A549 treated with RU486 at 1 μM for 4 hours (cell line): ENCODE measurements around the gene TSPAN31. TPM values are rescaled to one million over a fixed set of nuclear protein-coding genes. Genes with fewer than 3 reads are reported as not detected.

ENCODE experiments used
- total RNA-seq: library from RNA; stranded (reverse); fragments of 200-300 nt; extraction: Qiagen RNA extraction; gene quantifications from 5 replicates; pipeline ENCODE4 v1.2.3, GENCODE V29; 2022; ENCODE audit warnings: low read depth

TSPAN31 gene, protein sequence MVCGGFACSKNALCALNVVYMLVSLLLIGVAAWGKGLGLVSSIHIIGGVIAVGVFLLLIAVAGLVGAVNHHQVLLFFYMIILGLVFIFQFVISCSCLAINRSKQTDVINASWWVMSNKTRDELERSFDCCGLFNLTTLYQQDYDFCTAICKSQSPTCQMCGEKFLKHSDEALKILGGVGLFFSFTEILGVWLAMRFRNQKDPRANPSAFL
- 13.2 to 21.9 TPM (median 16.0 TPM) in 5 replicates for total RNA-seq

DNA sequence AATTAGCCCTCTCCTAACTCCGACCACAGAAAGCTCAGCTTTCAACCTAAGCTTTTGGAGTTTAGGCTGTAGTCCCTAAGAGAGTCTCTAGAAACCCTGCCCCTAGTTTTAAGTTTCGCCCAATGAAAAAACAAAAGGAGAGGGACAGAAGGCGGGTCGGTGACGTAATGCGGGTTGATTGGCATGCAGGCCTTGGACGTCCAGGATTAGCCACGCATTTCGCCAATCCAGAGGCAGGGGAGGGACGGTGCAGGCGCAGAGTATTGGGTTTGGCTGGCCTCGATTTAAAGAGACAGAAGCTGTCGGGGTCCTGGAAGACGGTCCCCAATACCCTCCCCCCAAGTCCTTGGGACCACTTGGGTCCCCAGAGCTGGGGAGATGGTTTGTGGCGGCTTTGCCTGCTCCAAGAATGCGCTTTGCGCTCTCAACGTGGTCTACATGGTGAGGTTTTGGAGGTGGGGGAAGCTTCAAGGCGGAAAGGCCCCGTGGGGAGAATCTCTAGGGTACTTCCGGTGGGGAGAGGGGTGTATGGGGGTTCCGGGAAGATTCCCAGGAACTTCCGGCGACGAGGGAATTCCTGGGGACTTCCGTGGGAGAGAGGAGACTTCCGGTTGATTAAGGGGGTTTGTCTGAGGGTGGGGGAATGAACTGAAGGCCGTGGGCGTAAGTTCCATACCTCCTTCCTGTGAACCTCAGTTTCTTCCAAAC is at the start of gene TSPAN31:
Gene TSPAN31, plus strand, starts transcription at position 263 of the 708 bp plus-strand sequence. Its CDS starts 116 bp downstream, at position 379.

DNA sequence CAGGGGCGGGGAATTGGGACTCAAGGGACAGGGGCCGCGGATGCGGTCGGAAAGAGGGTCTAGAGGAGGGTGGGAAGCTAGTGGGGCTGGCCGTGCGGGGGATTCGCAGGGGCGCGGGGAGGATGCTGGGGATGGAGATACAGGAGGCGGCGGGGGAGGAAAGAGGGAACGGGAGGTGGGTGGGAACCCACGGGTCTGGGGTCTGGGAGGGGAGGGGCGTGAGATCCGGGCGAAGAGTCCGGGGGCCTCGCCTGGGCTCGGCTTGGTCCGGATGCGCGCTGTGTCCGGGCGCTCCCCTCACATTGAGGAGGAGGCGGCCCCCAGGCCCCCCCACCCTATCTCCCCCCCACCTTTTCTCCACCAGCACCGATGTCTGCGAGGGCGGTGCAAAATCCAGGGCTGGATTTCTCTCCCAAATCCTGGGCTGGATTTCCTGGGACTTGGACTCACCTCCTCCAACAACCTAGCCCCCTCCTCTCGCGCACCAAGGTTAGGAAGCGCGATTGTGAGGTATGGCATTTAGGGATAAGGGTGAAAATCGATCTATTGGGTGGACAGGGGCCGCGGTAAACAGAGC is 6.1 kb upstream of the TSPAN31 start, which contains the start of gene AGAP2:
Gene AGAP2, minus strand, starts transcription at position 82 of the 577 bp plus-strand sequence. CDS start 496 bp downstream, outside the sequence.

DNA sequence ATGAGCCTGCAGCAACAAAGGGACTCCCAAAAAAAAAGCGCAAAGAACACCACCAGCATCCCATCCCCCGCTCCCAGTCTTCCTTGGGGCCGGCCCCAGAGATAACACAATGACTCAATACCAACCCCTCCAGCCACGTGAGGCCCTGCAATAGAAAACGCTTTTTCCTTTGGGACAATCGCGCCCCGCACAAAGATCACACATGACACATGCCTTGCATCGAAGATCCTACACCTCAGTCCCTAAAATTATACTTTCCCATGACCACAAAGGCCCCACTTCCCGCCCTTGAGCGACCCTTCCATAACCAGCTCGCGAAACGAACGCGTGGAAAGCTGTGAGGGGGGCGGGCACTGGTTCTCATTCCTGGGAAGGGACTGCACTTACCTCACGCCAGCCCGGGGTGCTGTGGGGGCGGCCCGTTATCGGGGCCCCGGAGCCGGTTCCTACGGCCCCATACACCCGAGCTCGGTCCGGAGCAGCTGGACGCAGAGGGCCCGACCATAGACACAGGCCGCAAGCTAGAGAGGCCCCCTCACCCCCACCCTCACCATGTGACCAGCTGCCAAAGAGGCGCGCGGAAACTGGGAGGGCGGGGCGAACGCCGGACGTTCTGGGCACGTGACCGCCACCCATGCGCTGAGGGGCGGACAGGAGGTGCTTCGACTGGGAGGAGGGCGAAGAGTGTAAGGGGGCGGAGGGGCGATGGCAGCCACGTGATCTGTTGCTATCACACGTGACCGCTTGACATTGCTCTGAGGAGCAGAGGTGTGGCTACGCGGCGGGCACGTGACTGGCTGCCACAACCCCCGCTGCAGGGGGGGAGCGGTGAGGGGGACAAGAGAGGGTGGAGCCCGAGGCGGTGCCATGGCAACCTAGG is 7.2 kb downstream of the TSPAN31 start, which contains the start of gene CDK4:
Gene CDK4, minus strand, starts transcription at position 523 of the 880 bp plus-strand sequence. CDS start 593 bp downstream, outside the sequence.

DNA sequence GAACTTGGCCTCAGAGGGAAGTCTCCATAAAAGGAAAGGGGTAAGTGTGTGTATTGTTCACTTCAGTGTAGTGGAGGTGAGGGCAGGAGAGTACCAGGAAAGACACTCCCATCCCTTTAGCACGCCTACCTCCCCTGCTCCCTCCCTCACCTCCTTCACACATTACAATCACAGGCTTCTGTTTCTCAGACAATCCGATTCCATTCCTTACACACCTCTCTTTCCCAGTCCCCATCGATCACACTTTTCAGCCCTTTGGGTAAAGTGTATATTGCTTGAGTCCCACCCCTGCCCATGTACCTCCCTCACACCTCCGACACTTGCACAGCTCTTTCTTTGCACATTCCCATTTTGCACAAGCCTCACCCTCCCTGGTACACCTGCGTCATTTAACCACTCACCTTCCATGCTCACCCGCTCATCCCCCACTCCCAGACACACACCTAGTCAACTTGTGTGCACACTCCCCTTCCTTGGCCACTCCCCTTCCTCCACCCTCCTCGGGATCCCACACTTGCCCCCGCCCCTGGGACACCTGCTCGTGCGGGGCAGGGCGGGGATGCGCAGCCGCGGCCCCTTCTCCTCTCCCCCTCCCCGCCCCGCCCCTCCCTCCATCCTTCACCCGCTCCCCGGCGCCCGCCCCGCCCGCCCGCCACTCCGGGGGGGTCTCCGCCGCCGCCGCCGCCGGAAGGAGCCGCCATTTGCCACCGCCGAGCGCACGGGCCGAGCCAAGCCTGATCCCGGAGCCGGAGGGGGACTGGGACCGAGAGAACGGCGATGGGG is 9.8 kb downstream of the TSPAN31 start, which contains the start of gene MARCHF9:
Gene MARCHF9, plus strand, starts transcription at position 693 of the 783 bp plus-strand sequence. CDS start 426 bp downstream, outside the sequence.

DNA sequence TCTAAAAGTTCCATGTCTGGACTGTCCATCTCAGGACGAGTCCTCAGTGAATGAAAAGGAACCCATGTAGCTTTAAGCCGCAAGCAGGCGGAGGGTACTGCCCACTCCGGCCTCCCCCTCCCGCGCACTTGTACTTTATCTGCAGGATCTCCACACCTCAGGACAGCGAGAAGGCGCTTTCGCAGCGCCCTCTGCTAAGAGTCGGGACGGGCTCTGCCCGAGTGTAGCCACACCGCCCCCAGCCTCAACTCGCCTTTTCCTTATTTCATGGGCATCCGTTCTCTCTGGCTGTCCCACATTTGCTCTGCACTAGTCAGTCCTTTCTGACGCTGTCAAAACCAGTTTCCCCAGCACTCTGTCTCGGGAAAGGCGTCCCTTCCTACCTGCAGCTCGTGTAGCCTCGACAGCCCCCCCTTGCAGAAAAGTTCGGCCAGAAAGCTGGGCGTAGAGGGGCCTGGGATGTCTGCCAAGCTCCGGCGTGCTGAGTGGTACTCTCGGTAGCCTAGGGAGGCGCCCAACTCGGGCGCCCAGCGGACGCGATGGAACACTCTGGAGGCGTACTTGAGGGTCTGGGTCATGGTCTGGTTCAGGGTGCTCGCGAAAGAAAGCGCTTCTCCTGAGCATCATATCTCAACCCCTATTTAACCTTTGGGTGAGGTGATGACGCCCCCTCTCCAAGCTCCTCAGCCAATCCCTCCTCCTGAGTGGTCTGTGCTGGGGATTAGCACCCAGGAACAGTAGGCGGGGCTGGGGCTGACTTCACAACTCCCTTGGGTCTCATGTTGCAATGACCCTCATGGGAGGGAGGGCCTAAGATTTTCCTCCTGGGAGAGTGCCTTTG is 21.8 kb downstream of the TSPAN31 start, which contains the start of gene CYP27B1:
Gene CYP27B1, minus strand, starts transcription at position 615 of the 841 bp plus-strand sequence. Its CDS starts 37 bp downstream, at position 578.

DNA sequence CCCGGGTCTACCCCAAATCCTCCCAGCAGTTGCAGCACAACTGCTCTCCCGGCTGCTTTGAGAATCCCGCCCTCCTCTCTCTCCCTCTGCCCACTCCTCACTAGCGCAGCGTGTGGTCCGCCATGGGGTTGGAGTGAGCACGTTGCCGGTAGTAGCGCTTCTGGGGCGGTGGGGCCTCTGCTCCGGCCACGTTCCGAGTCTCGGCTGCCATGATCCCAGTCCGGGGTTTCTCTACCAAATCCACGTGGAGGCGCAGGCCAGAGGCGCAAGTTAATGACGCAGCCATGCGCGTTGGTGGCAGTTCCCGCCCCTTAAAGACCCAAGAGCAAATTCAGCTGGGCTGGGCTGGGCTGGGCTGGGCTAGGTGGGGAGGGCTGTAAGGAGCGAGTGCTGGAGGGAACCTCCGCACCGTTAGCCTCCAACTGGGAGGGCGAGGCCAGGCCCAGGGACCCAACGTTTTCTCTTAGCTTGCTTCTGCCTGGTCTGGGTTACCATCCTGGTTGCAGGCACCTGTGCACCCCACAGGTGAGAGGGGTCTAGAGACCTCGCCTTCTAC is 27.1 kb downstream of the TSPAN31 start, which contains the start of gene METTL1:
Gene METTL1, minus strand, starts transcription at position 233 of the 556 bp plus-strand sequence. Its CDS starts 22 bp downstream, at position 211.

DNA sequence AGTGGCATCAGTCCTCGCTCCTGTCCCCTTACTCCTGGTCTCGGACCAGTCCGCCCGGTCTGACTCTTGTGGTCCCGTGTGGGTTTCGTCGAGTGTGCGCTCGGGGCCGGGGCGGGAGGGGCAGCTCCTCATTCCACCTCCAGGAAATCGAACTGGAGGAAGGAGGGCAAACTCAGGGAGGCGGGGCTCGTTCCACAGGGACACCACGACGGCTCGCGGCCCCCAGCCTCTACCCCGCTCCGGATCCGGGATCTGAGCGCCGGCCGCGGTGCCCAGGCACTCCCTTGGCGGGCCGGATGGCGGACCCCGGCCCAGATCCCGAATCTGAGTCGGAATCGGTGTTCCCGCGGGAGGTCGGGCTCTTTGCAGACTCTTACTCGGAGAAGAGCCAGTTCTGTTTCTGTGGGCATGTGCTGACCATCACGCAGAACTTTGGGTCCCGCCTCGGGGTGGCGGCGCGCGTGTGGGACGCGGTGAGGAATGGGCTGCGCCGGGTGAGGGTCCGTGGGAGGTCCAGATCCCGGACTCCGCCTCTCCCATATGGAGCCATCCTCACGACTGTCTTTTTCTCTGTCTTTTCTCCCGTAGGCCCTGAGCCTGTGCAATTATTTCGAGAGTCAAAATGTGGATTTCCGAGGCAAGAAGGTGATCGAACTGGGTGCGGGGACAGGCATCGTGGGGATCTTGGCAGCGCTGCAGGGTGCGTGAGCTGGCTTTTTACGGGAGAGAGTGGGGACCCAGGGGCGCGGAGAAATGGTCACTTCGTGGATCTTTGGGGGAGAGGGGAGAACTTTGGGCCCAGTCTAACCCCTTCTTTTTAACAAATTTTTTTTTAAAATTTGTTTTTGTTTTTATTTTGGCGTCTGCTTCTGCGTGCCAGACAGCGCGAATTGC is 27.8 kb downstream of the TSPAN31 start, which contains the start of gene EEF1AKMT3:
Gene EEF1AKMT3, plus strand, starts transcription at position 186 of the 894 bp plus-strand sequence. Its CDS starts 111 bp downstream, at position 297.

DNA sequence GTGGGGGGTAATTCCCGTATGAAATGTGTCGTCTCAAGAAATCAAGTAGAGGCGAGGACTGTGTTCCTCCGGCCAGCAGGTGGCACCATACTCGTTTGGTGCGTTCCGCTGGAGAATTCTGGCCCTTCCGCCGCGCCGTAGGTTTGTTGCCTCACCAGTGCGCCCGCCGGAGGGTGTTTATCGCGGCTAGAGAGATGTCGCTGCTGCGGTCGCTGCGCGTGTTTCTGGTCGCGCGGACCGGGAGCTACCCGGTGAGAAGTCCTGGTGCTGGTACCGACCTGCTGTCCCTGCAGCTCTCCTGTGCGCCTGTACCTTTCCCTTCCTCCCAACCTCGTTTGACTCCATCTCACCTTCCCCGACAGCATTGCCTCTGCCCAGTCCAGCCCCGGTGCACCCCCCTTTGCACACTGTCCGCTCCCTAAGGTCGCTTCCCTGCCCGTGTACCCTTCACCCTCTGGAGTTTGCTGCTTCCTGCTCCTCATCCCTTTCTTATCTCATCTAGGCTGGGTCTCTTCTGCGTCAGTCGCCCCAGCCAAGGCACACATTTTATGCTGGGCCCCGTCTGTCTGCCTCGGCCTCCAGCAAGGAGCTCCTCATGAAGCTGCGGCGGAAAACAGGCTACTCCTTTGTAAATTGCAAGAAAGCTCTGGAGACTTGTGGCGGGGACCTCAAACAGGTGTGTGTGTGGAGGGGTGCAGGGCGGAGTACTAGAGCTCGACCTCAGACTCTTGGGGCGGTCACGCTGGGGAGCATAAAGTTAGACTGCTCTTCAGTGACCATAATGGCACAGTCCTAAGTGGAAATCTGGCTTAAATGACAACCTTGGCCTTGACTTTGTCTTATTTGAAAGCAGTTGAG is 38.0 kb downstream of the TSPAN31 start, which contains the start of gene TSFM:
Gene TSFM, plus strand, starts transcription at position 180 of the 858 bp plus-strand sequence. Its CDS starts 15 bp downstream, at position 195.

Other genes starting within 250 kb of the TSPAN31 start
- 30.4 to 41.9 TPM (median 34.7 TPM) in 5 replicates for gene DDIT3, start 224.5 kb upstream of the TSPAN31 start, total RNA-seq
- 16.7 to 30.9 TPM (median 25.6 TPM) in 5 replicates for gene MBD6, start 222.2 kb upstream of the TSPAN31 start, total RNA-seq
- gene DCTN2, start 197.8 kb upstream of the TSPAN31 start, total RNA-seq, result 114 to 168 TPM (median 120 TPM) in 5 replicates
- 0.14 to 0.27 TPM (median 0.24 TPM) in 5 replicates for gene KIF5A, start 195.0 kb upstream of the TSPAN31 start, total RNA-seq
- 40.8 to 44.9 TPM (median 42.5 TPM) in 5 replicates for gene PIP4K2C, start 153.8 kb upstream of the TSPAN31 start, total RNA-seq
- 16.2 to 18.8 TPM (median 17.8 TPM) in 5 replicates for gene DTX3, start 140.2 kb upstream of the TSPAN31 start, total RNA-seq
- gene ARHGEF25, start 133.6 kb upstream of the TSPAN31 start, total RNA-seq, result 6.1 to 7.7 TPM (median 6.6 TPM) in 5 replicates
- 29.9 to 52.0 TPM (median 44.1 TPM) in 5 replicates for gene B4GALNT1, start 111.8 kb upstream of the TSPAN31 start, total RNA-seq
- 112 to 122 TPM (median 116 TPM) in 5 replicates for gene OS9, start 50.9 kb upstream of the TSPAN31 start, total RNA-seq
- 0.10 to 0.16 TPM (median 0.13 TPM) in 5 replicates for gene AGAP2, start 6.3 kb upstream of the TSPAN31 start, total RNA-seq
- gene CDK4, start 7.3 kb downstream of the TSPAN31 start, total RNA-seq, result 253 to 299 TPM (median 268 TPM) in 5 replicates
- 6.1 to 8.0 TPM (median 7.2 TPM) in 5 replicates for gene MARCHF9, start 10.1 kb downstream of the TSPAN31 start, total RNA-seq
- 0.89 to 2.8 TPM (median 2.3 TPM) in 5 replicates for gene CYP27B1, start 22.0 kb downstream of the TSPAN31 start, total RNA-seq
- gene METTL1, start 27.1 kb downstream of the TSPAN31 start, total RNA-seq, result 52.1 to 68.7 TPM (median 54.0 TPM) in 5 replicates
- 5.3 to 6.5 TPM (median 6.2 TPM) in 5 replicates for gene EEF1AKMT3, start 27.6 kb downstream of the TSPAN31 start, total RNA-seq
- 69.3 to 81.3 TPM (median 71.5 TPM) in 5 replicates for gene TSFM, start 37.7 kb downstream of the TSPAN31 start, total RNA-seq
- gene AVIL, start 73.7 kb downstream of the TSPAN31 start, total RNA-seq, result 0.35 to 0.77 TPM (median 0.57 TPM) in 5 replicates
- 43.2 to 57.6 TPM (median 53.1 TPM) in 5 replicates for gene CTDSP2, start 101.7 kb downstream of the TSPAN31 start, total RNA-seq
- gene ATP23, start 196.5 kb downstream of the TSPAN31 start, total RNA-seq, result 5.4 to 7.2 TPM (median 6.6 TPM) in 5 replicates